ENCODE measurements around the gene C22orf39.
"Not testable (repeated sequence)": the region's sequence is repeated elsewhere in the genome, so short reads cannot be mapped to it uniquely, and the experiment has no call there.

The C22orf39 gene

GRCh38 chr22:19446603-19447329 is 745 bp downstream of the C22orf39 start:
- H4K20me1 ChIP-seq (ENCODE audit: insufficient read depth), result no peaks in the 10 kb centered on the region; the same call in 1 of the 2 replicates
- TF ChIP-seq, protein P1, sequence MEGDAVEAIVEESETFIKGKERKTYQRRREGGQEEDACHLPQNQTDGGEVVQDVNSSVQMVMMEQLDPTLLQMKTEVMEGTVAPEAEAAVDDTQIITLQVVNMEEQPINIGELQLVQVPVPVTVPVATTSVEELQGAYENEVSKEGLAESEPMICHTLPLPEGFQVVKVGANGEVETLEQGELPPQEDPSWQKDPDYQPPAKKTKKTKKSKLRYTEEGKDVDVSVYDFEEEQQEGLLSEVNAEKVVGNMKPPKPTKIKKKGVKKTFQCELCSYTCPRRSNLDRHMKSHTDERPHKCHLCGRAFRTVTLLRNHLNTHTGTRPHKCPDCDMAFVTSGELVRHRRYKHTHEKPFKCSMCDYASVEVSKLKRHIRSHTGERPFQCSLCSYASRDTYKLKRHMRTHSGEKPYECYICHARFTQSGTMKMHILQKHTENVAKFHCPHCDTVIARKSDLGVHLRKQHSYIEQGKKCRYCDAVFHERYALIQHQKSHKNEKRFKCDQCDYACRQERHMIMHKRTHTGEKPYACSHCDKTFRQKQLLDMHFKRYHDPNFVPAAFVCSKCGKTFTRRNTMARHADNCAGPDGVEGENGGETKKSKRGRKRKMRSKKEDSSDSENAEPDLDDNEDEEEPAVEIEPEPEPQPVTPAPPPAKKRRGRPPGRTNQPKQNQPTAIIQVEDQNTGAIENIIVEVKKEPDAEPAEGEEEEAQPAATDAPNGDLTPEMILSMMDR (conservative IDR thresholded peaks at IDR 0.05; ENCODE audit: low read depth, low read length), result no peak
- H3K27me3 ChIP-seq (ENCODE audit: insufficient read depth, low read depth), result no peaks in the 10 kb centered on the region
- H3K79me2 ChIP-seq (ENCODE audit: insufficient read depth, low read depth), result peaks cover 65% of the 10 kb centered on the region
- no peak overlapping the region for H3K4me3 ChIP-seq (IDR thresholded peaks at IDR 0.05; ENCODE audit: insufficient read depth, low read depth, low read length)
- peak overlapping the region; percentile 79 for H3K9ac ChIP-seq
- no peaks in the 10 kb centered on the region for H3K36me3 ChIP-seq (ENCODE audit: insufficient read depth)
- H3K4me2 ChIP-seq, result peak overlapping the region; percentile 86
- H3K4me1 ChIP-seq (ENCODE audit: low read depth, poor library complexity, severe bottlenecking), result peaks cover 27% of the 10 kb centered on the region
- H2AFZ ChIP-seq (ENCODE audit: low read depth), result peak overlapping the region; percentile 85
- H3K27ac ChIP-seq, result peak overlapping the region; percentile 81

DNA sequence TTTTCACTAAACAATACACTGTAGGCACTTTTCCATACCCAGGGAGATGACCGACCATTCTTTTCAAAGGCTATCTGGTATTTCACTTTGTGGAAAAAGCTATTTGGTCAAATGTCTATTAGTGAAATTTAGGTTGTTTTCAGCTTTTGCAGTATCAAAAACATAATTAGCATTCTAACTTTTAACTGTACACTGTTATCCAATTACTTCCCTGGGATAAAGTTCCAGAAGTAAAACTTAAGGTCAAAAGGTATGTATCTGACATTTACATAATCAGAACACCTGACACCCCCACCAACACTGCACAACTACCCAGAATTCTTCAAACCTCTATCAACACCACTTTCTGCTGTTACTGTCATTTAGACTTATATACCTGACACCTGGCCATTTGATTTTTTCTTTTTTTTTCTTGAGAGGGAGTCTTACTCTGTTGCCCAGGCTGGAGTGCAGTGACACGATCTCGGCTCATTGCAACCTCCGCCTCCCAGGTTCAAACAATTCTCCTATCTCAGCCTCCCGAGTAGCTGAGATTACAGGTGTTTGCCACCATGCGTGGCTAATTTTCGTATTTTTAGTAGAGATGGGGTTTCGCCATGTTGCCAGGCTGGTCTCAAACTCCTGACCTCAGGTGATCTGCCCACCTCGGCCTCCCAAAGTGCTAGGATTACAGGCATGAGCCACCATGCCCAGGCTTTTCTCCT is 2.1 kb downstream of the C22orf39 start:
- H3K27me3 ChIP-seq (ENCODE audit: insufficient read depth, low read depth); H3K36me3 ChIP-seq (ENCODE audit: insufficient read depth); H3K4me3 ChIP-seq (IDR thresholded peaks at IDR 0.05; ENCODE audit: insufficient read depth, low read depth, low read length); H3K27ac ChIP-seq; H3K9ac ChIP-seq; H4K20me1 ChIP-seq (ENCODE audit: insufficient read depth); H2AFZ ChIP-seq (ENCODE audit: low read depth): not testable (repeated sequence)
- Histone ChIP-seq H3K4me2 (peak overlapping the region; percentile 15; the same call in 1 of the 2 replicates), H3K4me1 (ENCODE audit: low read depth, poor library complexity, severe bottlenecking) (peaks cover 27% of the 10 kb centered on the region), H3K79me2 (ENCODE audit: insufficient read depth, low read depth) (peaks cover 74% of the 10 kb centered on the region)

GRCh38 chr22:19443544-19444211 is 3.8 kb downstream of the C22orf39 start:
- no peak overlapping the region for H3K27ac ChIP-seq
- no peak overlapping the region for H3K4me2 ChIP-seq
- H4K20me1 ChIP-seq (ENCODE audit: insufficient read depth), result no peaks in the 10 kb centered on the region; the same call in 1 of the 2 replicates
- no peak overlapping the region for H2AFZ ChIP-seq (ENCODE audit: low read depth)
- no peaks in the 10 kb centered on the region for H3K36me3 ChIP-seq (ENCODE audit: insufficient read depth)
- TF ChIP-seq, protein P1 (conservative IDR thresholded peaks at IDR 0.05; ENCODE audit: low read depth, low read length), result no peak
- peaks cover 66% of the 10 kb centered on the region for H3K79me2 ChIP-seq (ENCODE audit: insufficient read depth, low read depth)
- peaks cover 14% of the 10 kb centered on the region for H3K4me1 ChIP-seq (ENCODE audit: low read depth, poor library complexity, severe bottlenecking)
- H3K9ac ChIP-seq, result no peak overlapping the region
- no peak overlapping the region for H3K4me3 ChIP-seq (IDR thresholded peaks at IDR 0.05; ENCODE audit: insufficient read depth, low read depth, low read length)
- H3K27me3 ChIP-seq (ENCODE audit: insufficient read depth, low read depth), result no peaks in the 10 kb centered on the region

- H3K79me2 ChIP-seq (ENCODE audit: insufficient read depth, low read depth), result peaks cover 56% of the 10 kb centered on the region
- H3K36me3 ChIP-seq (ENCODE audit: insufficient read depth), result no peaks in the 10 kb centered on the region
- no peak overlapping the region for H3K4me3 ChIP-seq (IDR thresholded peaks at IDR 0.05; ENCODE audit: insufficient read depth, low read depth, low read length)
- H3K27me3 ChIP-seq (ENCODE audit: insufficient read depth, low read depth), result no peaks in the 10 kb centered on the region
- H3K4me2 ChIP-seq, result no peak overlapping the region
- H2AFZ ChIP-seq (ENCODE audit: low read depth), result no peak overlapping the region
- H3K4me1 ChIP-seq (ENCODE audit: low read depth, poor library complexity, severe bottlenecking), result peaks cover 9% of the 10 kb centered on the region
- H4K20me1 ChIP-seq (ENCODE audit: insufficient read depth), result no peaks in the 10 kb centered on the region; the same call in 1 of the 2 replicates
- TF ChIP-seq, protein P1 (conservative IDR thresholded peaks at IDR 0.05; ENCODE audit: low read depth, low read length), result no peak
- H3K9ac ChIP-seq, result no peak overlapping the region
- no peak overlapping the region for H3K27ac ChIP-seq
These were observed 5.3 kb downstream of the C22orf39 start for GRCh38 chr22:19442166-19442565.
